ENCODE measurements around the gene CYP4F2. TPM values are rescaled to one million over a fixed set of nuclear protein-coding genes. Genes with fewer than 3 reads are reported as not detected.
"Not testable (repeated sequence)": the region's sequence is repeated elsewhere in the genome, so short reads cannot be mapped to it uniquely, and the experiment has no call there.

Gene CYP4F2
- total and polyA plus RNA-seq, 2 experiments from 2014 or later, result not detected

DNA sequence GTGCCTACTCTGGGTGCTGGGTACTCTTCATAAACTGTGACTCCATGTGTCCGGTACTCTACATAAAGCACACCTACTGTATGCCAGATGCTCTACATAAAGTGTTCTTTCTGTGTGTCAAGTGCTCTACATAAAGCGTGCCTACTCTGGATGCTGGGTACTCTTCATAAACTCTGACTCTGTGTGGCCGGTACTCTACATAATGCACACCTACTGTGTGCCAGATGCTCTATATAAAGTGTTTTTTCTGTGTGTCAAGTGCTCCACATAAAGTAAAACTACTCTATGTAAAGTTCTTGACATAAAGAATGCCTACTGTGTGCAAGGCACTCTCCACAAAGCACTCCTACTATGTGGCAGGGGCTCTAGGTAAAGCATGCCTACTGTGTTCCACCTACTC, 38.3 kb upstream of the CYP4F2 start:
- TF ChIP-seq, protein P1, sequence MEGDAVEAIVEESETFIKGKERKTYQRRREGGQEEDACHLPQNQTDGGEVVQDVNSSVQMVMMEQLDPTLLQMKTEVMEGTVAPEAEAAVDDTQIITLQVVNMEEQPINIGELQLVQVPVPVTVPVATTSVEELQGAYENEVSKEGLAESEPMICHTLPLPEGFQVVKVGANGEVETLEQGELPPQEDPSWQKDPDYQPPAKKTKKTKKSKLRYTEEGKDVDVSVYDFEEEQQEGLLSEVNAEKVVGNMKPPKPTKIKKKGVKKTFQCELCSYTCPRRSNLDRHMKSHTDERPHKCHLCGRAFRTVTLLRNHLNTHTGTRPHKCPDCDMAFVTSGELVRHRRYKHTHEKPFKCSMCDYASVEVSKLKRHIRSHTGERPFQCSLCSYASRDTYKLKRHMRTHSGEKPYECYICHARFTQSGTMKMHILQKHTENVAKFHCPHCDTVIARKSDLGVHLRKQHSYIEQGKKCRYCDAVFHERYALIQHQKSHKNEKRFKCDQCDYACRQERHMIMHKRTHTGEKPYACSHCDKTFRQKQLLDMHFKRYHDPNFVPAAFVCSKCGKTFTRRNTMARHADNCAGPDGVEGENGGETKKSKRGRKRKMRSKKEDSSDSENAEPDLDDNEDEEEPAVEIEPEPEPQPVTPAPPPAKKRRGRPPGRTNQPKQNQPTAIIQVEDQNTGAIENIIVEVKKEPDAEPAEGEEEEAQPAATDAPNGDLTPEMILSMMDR (IDR thresholded peaks at IDR 0.05; ENCODE audit: low read depth, low read length), result no peak
- no peaks in the 10 kb centered on the region for H3K27me3 ChIP-seq
- H3K27ac ChIP-seq, result no peak overlapping the region
- no peaks in the 10 kb centered on the region for H3K36me3 ChIP-seq
- H3K4me3 ChIP-seq, result no peak overlapping the region
- H3K4me1 ChIP-seq (ENCODE audit: low read depth), result no peaks in the 10 kb centered on the region
- no peak for DNase-seq (ENCODE audit: low read depth in 1 of 2, low spot score in 1 of 2)
- H3K9me3 ChIP-seq (ENCODE audit: low read depth), result no peaks in the 10 kb centered on the region

DNA sequence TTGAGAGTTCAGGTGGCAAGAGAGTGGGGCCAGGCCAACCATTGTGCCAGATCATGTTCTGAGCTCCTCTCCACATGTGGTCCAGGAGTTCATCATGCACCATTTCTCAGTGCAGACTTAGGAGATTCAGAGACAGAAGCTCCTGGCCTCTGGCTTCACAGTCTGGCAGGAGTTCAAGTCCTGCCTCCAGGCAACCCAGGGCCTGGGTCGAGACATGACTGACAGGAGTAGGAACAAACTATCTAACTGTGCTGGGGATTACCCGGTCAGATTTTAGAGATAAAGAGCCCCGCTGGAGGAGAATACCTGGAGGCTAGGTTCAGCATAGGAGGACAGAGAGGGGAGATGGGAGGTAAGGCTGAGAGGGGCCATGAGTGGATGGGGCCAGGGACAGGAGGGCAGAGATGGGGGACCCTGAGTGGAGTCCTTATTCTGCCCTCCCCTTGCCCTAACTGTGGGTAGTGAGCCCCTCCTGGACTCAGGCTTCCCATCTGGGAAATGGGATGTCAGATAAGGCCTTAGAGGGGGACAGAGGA, 37.4 kb upstream of the CYP4F2 start:
- Histone ChIP-seq H3K9me3 (ENCODE audit: low read depth) (no peaks in the 10 kb centered on the region), H3K4me1 (ENCODE audit: low read depth) (no peaks in the 10 kb centered on the region), H3K4me3 (no peak overlapping the region), H3K36me3 (no peaks in the 10 kb centered on the region), H3K27me3 (no peaks in the 10 kb centered on the region), H3K27ac (no peak overlapping the region)
- DNase-seq (ENCODE audit: low read depth in 1 of 2, low spot score in 1 of 2), result no peak
- TF ChIP-seq, protein P1 (IDR thresholded peaks at IDR 0.05; ENCODE audit: low read depth, low read length), result no peak

DNA sequence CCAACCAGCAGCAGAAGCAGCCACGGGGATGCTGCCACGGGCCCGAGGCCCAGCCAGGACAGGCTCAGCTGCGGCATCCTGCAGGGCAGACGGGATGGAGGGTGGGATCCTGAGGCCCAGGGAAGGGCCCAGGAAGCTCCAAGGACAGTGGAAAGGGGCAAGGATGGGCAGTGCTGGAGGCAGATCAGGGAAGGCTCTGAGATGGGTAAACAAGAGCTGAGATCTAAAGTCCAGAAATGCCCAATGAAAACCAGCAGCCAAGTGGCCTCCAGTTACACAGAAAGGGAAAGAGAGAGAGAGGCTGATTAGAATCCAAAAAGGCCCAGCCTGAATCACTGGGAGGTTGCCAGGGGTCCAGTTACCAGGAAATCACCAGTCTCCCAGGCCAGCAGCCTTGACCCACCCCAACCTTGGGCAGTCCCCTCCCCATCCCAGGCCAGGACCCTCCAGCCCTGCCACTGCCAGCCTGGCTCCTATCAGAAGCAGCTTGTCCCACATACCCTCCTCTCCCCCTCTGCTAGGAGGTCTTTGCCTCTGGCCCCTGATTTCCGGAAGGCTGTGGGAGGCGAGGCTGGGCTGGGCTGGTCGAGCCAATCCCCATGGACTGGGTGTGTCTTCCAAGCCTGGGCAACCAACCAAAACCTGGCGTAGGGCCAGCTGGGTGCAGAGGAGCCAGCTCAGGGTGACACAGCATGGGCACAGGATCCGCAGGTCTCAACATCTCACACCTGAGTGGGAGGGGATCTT, 36.6 kb upstream of the CYP4F2 start, which contains the start of gene CYP4F11:
TSS of gene CYP4F11 (minus strand) at position 198 of the 747 bp plus-strand sequence. CDS start at position 77, 121 bp downstream.
- no peak for DNase-seq (ENCODE audit: low read depth in 1 of 2, low spot score in 1 of 2)
- Histone ChIP-seq H3K4me3 (no peak within 1 kb of the TSS), H3K9me3 (ENCODE audit: low read depth) (no peaks in the 10 kb centered on the region), H3K4me1 (ENCODE audit: low read depth) (no peaks in the 10 kb centered on the region), H3K36me3 (no peaks in the 10 kb centered on the region), H3K27ac (no peak within 1 kb of the TSS), H3K27me3 (no peaks in the 10 kb centered on the region)
- TF ChIP-seq, protein P1 (IDR thresholded peaks at IDR 0.05; ENCODE audit: low read depth, low read length), result no peak

DNA sequence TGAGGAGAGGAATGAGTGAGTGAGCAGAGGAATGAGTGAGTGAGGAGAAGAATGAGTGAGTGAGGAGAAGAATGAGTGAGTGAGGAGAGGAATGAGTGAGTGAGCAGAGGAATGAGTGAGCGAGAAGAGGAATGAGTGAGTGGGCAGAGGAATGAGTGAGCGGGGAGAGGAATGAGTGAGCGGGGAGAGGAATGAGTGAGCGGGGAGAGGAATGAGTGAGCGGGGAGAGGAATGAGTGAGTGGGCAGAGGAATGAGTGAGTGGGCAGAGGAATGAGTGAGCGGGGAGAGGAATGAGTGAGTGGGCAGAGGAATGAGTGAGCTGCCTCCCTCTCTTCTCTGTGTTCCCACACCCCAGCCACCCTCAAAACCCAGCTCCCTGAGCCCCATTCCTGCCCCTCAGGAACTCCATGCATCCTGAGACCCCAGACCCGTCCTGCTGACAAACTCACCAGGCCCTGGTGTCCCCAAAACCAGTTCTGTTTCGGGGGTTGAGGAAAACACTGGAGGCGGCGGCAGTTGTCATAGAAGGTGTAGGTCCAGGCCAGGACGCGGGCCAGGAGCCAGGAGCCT, 36.0 kb upstream of the CYP4F2 start:
- H3K36me3 ChIP-seq; DNase-seq (ENCODE audit: low read depth in 1 of 2, low spot score in 1 of 2); H3K27me3 ChIP-seq; H3K4me1 ChIP-seq (ENCODE audit: low read depth); H3K27ac ChIP-seq; H3K9me3 ChIP-seq (ENCODE audit: low read depth); H3K4me3 ChIP-seq: not testable (repeated sequence)

DNA sequence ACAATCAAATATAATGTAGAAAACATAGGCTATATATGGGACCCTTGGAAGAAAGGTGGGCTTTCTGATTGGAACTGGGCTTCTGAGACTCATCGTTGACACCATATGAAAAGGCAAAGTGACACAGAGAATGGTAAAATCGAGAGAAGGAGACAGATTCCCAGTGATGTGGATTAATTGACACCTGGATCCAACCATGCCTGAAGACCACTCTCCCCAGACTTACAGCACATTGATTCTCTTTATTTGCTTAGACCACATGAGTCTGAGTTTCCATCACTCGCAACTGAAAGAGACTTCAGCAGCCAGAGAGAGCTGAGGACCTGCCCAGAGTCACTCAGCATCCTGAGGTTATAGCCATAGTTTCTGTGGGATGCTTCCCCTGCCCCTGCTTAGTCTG, 30.4 kb upstream of the CYP4F2 start:
- Histone ChIP-seq H3K9me3 (ENCODE audit: low read depth) (no peaks in the 10 kb centered on the region), H3K4me1 (ENCODE audit: low read depth) (no peaks in the 10 kb centered on the region)

More for the DNA sequence above, 30.4 kb upstream of the CYP4F2 start:
- no peak for DNase-seq (ENCODE audit: low read depth in 1 of 2, low spot score in 1 of 2)
- no peaks in the 10 kb centered on the region for H3K36me3 ChIP-seq
- no peak overlapping the region for H3K4me3 ChIP-seq
- H3K27me3 ChIP-seq, result no peaks in the 10 kb centered on the region
- H3K27ac ChIP-seq, result no peak overlapping the region
- TF ChIP-seq, protein P1 (IDR thresholded peaks at IDR 0.05; ENCODE audit: low read depth, low read length), result no peak

Data from cardiac muscle cell (in vitro differentiated cells and primary cell).